HS-27A (cell line): ENCODE data around the gene CRYGB.

Experiments
- DNase-seq: peaks from one replicate; pipeline ENCODE4 v3.0.0-alpha.2; 2012; ENCODE audit warnings: low read depth, missing footprints

Gene CRYGB

GRCh38 chr2:208146006-208146405 lies at the start of gene CRYGB:
Gene CRYGB (minus strand): TSS chr2:208146158. CDS start chr2:208146120, 38 bp downstream.
- DNase-seq = no peak

GRCh38 chr2:208195531-208195930 lies 49.6 kb upstream of the CRYGB start:
- no peak for DNase-seq

- DNase-seq = no peak
Measured at GRCh38 chr2:208192611-208193236, 46.8 kb upstream of the CRYGB start.

GRCh38 chr2:208189810-208190503 lies 44.0 kb upstream of the CRYGB start, which contains the start of gene C2orf80:
Gene C2orf80 (minus strand): TSS chr2:208190030. CDS start chr2:208186986, 3,044 bp downstream.
- DNase-seq = no peak

- DNase-seq = no peak
Measured at GRCh38 chr2:208189069-208189809, 43.3 kb upstream of the CRYGB start.

GRCh38 chr2:208186893-208187292 lies 40.9 kb upstream of the CRYGB start:
- DNase-seq = no peak

GRCh38 chr2:208186465-208186864 lies 40.5 kb upstream of the CRYGB start:
- no peak for DNase-seq

GRCh38 chr2:208183972-208184705 lies 38.2 kb upstream of the CRYGB start:
- no peak for DNase-seq

- no peak for DNase-seq
Measured at GRCh38 chr2:208183526-208183925, 37.6 kb upstream of the CRYGB start.

- no peak for DNase-seq
Measured at GRCh38 chr2:208182835-208183234, 36.9 kb upstream of the CRYGB start.

- DNase-seq = no peak
Measured at GRCh38 chr2:208179028-208179609, 33.2 kb upstream of the CRYGB start.

- no peak for DNase-seq
Measured at GRCh38 chr2:208175840-208176153, 29.8 kb upstream of the CRYGB start.

- peak; percentile 15 for DNase-seq
Measured at GRCh38 chr2:208175069-208175839, 29.3 kb upstream of the CRYGB start.

- no peak for DNase-seq
Measured at GRCh38 chr2:208174144-208174543, 28.2 kb upstream of the CRYGB start.

GRCh38 chr2:208172125-208172524 lies 26.2 kb upstream of the CRYGB start:
- no peak for DNase-seq

GRCh38 chr2:208164951-208165755 lies 19.2 kb upstream of the CRYGB start:
- DNase-seq = no peak

- no peak for DNase-seq
Measured at GRCh38 chr2:208163489-208163888, 17.5 kb upstream of the CRYGB start, which contains the start of gene CRYGA. Gene CRYGA (minus strand): TSS chr2:208163589. CDS start chr2:208163556, 33 bp downstream.

GRCh38 chr2:208156439-208156838 lies 10.5 kb upstream of the CRYGB start:
- no peak for DNase-seq

- DNase-seq = no peak
Measured at GRCh38 chr2:208153156-208153555, 7.2 kb upstream of the CRYGB start.

GRCh38 chr2:208150956-208151355 lies 5.0 kb upstream of the CRYGB start:
- DNase-seq = no peak
